K562 (cell line): Measurements from ENCODE around the gene SLC2A4RG. TPM values are rescaled to one million over a fixed set of nuclear protein-coding genes. Genes with fewer than 3 reads are reported as not detected.

Experiments
- ARID4B ChIP-seq: sonication (generic); formaldehyde crosslinking; IDR thresholded peaks from 2 replicates; pipeline ENCODE4 v1.8.0; 2022; ENCODE audit warnings: mild to moderate bottlenecking, missing genetic modification reagents
- DDX20 ChIP-seq: fragments of 450-650 bp; IDR thresholded peaks from 2 replicates; pipeline ENCODE4 v1.6.1; 2016; ENCODE audit warnings: missing genetic modification characterization, low read depth, mild to moderate bottlenecking, missing compliant biosample characterization, moderate library complexity
- GATAD2A ChIP-seq: fragments of 450-650 bp; IDR thresholded peaks from 2 replicates; pipeline ENCODE4 v1.6.1; 2017
- MAZ ChIP-seq, 2 experiments: fragments of 450-650 bp in 1 of 2; sonication (generic) in 1 of 2; formaldehyde crosslinking; IDR thresholded peaks in 1 of 2; conservative IDR thresholded peaks in 1 of 2; 2 replicates each; pipeline versions ENCODE4 v1.4.0 to v1.5.0; 2020; ENCODE audit warnings: mild to moderate bottlenecking in 1 of 2, missing genetic modification reagents in 1 of 2
- NFXL1 ChIP-seq: fragments of 450-650 bp; formaldehyde crosslinking; IDR thresholded peaks from 2 replicates; pipeline ENCODE4 v1.4.0; 2021; ENCODE audit warnings: mild to moderate bottlenecking
- REST ChIP-seq, 2 experiments: fragments of 450-650 bp; formaldehyde crosslinking in 1 of 2; IDR thresholded peaks; 2 replicates each; pipeline versions ENCODE4 v1.4.0 to v1.6.1; 2014 to 2020; ENCODE audit warnings: mild to moderate bottlenecking in 2 of 2, borderline replicate concordance in 1 of 2, low read depth in 1 of 2
- SMAD3 ChIP-seq: fragments of 450-650 bp; formaldehyde crosslinking; conservative IDR thresholded peaks from 2 replicates; pipeline ENCODE4 v1.4.0; 2020; ENCODE audit warnings: mild to moderate bottlenecking
- SNRNP70 ChIP-seq: fragments of 200-400 bp; formaldehyde crosslinking; optimal IDR thresholded peaks from 2 replicates; pipeline ENCODE3; 2017; ENCODE audit warnings: low read depth, low read length
- SP1 ChIP-seq: sonication (generic); formaldehyde crosslinking; IDR thresholded peaks from 2 replicates; pipeline ENCODE4 v1.8.1; 2022; ENCODE audit warnings: mild to moderate bottlenecking, missing genetic modification reagents
- ZNF124 ChIP-seq: sonication (generic); formaldehyde crosslinking; IDR thresholded peaks from 2 replicates; pipeline ENCODE4 v1.8.1; 2022; ENCODE audit warnings: missing genetic modification reagents
- ZNF174 ChIP-seq: fragments of 250-450 bp; sonication (Bioruptor Pico); IDR thresholded peaks from 2 replicates; pipeline ENCODE4 v1.4.0; 2020; ENCODE audit warnings: mild to moderate bottlenecking
- ZNF583 ChIP-seq: fragments of 250-450 bp; sonication (Bioruptor Pico); IDR thresholded peaks from 2 replicates; pipeline ENCODE4 v1.4.0; 2020
- polyA plus RNA-seq, 8 experiments: library from polyadenylated mRNA; depleted of rRNA in 4 of 8; stranded (reverse) in 5 of 8; unstranded in 3 of 8; fragments of >200 nt; fragmentation: Nextera tagmentation in 2 of 8; fragmentation: Illumina TruSeq in 1 of 8; extraction: Ambion mirVana in 2 of 8; extraction: Trizol in 1 of 8; gene quantifications; 2 replicates each; pipeline versions ENCODE4 v1.2.1 to v1.2.3, GENCODE V29; 2011 to 2014; ENCODE audit warnings: inconsistent platforms in 1 of 8, missing spikeins in 1 of 8
- total RNA-seq, 7 experiments: library from RNA; depleted of rRNA in 6 of 7; stranded (reverse); fragments of >200 nt in 6 of 7; fragmentation: Illumina TruSeq in 2 of 7; extraction: Trizol in 2 of 7; gene quantifications; 2 replicates each; pipeline versions ENCODE4 v1.2.1 to v1.2.3, GENCODE V29; 2011 to 2021; ENCODE audit warnings: low replicate concordance in 1 of 7
- TF ChIP-seq, protein P1 (sequence below): sonication (generic); formaldehyde crosslinking; IDR thresholded peaks from 2 replicates; pipeline ENCODE4 v1.8.1; 2023; ENCODE audit warnings: mild to moderate bottlenecking, missing genetic modification reagents, moderate library complexity

SLC2A4RG gene
- total and polyA plus RNA-seq, 9 of the 15 experiments (the other 6 are each of a cell fraction or from before 2014, with no cell fraction given): 0.34 to 97.3 (median 26.5) TPM

DNA sequence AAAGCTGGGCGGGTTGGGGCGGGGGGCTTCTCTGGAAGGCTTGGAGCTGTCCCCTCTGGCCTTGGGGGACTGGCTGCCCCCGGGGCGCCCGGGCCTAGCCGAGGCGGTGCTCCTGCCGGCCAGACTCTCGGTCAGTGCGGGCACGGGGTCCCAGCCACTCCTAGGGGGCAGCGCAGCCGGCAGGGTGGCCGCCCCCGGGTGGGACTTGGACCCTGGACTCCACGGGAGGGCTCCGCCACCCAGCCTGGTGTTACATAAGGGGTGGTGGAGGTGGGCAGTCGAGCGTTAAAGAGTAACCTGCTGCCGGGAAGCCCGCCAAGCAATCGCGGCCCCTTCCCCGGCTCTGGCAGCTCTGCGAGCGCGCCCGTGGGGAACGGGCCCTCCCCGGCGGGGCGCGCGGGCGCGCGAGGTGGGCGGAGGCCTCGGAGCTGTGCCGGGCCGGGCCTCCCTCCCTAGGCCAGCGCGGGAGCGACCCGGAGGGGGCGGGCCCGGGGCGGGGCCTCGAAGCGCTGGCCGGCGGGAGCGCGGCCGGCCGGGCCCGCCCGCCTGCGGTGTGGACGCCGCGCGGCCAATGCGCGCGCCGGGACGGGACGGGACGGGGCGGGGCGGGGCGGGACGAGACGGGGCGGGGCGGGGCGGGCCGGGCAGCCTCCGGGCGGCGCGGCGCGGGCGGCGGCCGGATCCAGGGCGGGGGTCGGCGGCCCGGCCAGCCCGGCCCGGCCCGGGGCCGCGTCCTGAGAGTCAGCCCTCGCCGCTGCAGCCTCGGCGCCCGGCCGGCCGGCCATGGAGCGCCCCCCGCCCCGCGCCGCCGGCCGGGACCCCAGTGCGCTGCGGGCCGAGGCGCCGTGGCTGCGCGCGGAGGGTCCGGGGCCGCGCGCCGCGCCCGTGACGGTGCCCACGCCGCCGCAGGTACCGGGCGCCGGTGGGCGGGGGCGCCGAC lies at the start of gene SLC2A4RG (continued):
- TF ChIP-seq ARID4B (CRISPR knock-in tag) (no peak), ZNF583 (CRISPR knock-in tag) (no peak), GATAD2A (no peak), SNRNP70 (no peak), NFXL1 (CRISPR knock-in tag) (no peak), DDX20 (tag) (no peak), SP1 (CRISPR knock-in tag) (no peak), ZNF174 (CRISPR knock-in tag) (no peak), ZNF124 (CRISPR knock-in tag) (no peak), MAZ (CRISPR knock-in tag; conservative IDR thresholded peaks at IDR 0.05 in 1 of 2, IDR thresholded peaks at IDR 0.05 in 1 of 2) (peak; percentile 26 to 76; a peak in 2 of 4 replicates), SMAD3 (CRISPR knock-in tag) (no peak), REST (IDR thresholded peaks at IDR 0.05; ENCODE audit: borderline replicate concordance) (no peak), REST (CRISPR knock-in tag; IDR thresholded peaks at IDR 0.05; ENCODE audit: low read depth) (0 out of 2 replicates have a peak, but pooled peaks have one; percentile 34)
- TF ChIP-seq, protein P1, sequence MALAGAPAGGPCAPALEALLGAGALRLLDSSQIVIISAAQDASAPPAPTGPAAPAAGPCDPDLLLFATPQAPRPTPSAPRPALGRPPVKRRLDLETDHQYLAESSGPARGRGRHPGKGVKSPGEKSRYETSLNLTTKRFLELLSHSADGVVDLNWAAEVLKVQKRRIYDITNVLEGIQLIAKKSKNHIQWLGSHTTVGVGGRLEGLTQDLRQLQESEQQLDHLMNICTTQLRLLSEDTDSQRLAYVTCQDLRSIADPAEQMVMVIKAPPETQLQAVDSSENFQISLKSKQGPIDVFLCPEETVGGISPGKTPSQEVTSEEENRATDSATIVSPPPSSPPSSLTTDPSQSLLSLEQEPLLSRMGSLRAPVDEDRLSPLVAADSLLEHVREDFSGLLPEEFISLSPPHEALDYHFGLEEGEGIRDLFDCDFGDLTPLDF: no peak
